ENCODE measurements around the gene TKT.

TKT gene

DNA sequence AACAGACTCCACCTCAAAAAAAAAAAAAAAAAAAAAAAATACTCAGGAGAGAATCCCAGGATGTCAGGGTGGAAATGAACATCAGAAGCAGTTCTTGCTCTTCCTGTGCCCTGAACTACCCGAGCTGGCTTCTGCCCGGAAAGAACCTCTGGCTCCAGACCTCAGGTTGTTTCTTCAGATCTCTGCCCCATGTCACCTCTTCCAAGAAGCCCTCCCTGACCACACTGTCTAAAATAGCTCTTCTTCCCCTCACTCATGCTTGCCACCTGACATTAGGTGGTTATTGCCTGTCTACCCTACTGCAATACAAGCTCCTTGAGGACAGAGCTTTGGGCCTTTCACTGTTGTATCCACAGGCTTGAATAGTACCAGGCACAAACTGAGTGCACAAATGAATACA lies 8.2 kb downstream of the TKT start:
- Mint-ChIP-seq H3K4me1 (peaks cover 18% of the 10 kb centered on the region), H3K36me3 (ENCODE audit: low read depth) (peaks cover 12% of the 10 kb centered on the region), H3K9me3 (no peaks in the 10 kb centered on the region), H3K27ac (no peak overlapping the region), H3K27me3 (ENCODE audit: low read depth) (no peaks in the 10 kb centered on the region), H3K4me3 (no peak overlapping the region)
- no peak for TF ChIP-seq CTCF (IDR thresholded peaks at IDR 0.05; ENCODE audit: unreplicated experiment in 3 of 3)

GRCh38 chr3:53244271-53244670 lies 11.6 kb downstream of the TKT start:
- Mint-ChIP-seq H3K4me1 (peaks cover 27% of the 10 kb centered on the region), H3K4me3 (no peak overlapping the region), H3K27ac (no peak overlapping the region), H3K36me3 (ENCODE audit: low read depth) (peaks cover 23% of the 10 kb centered on the region), H3K9me3 (no peaks in the 10 kb centered on the region), H3K27me3 (ENCODE audit: low read depth) (no peaks in the 10 kb centered on the region)
- no peak for TF ChIP-seq CTCF (IDR thresholded peaks at IDR 0.05; ENCODE audit: unreplicated experiment in 3 of 3)

DNA sequence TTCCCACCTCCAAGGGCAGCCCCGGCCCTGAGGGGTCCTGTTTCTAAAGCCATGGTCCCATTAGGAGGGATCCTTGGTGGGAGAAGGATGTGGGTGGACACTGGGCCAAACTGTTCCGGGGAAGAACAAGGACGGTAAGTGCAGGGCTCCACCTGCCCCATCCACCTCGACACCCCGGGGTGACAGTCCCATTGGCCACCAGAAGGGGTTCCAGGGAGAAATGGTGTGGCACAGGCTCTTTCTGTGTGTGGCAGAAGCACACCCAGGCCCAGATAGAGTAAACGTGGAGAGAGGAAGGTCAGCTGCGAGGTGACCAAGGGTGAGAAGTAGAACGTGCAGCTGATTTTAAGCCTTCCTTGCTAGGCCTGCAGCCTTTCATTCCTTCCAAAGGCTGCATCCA lies 12.0 kb downstream of the TKT start:
- Mint-ChIP-seq H3K27ac (peak overlapping the region in 2 of 3 experiments; percentile 65 to 76), H3K27me3 (ENCODE audit: low read depth) (no peaks in the 10 kb centered on the region), H3K4me1 (peaks cover 31% of the 10 kb centered on the region), H3K9me3 (no peaks in the 10 kb centered on the region), H3K4me3 (no peak overlapping the region), H3K36me3 (ENCODE audit: low read depth) (peaks cover 27% of the 10 kb centered on the region)
- no peak for TF ChIP-seq CTCF (IDR thresholded peaks at IDR 0.05; ENCODE audit: unreplicated experiment in 3 of 3)

- peaks cover 29% of the 10 kb centered on the region for H3K36me3 Mint-ChIP-seq (ENCODE audit: low read depth)
- H3K4me1 Mint-ChIP-seq, result peaks cover 35% of the 10 kb centered on the region
These were observed 12.7 kb downstream of the TKT start for GRCh38 chr3:53243165-53243564.

GRCh38 chr3:53242642-53243041 lies 13.2 kb downstream of the TKT start:
- no peak overlapping the region for H3K4me3 Mint-ChIP-seq
- no peaks in the 10 kb centered on the region for H3K9me3 Mint-ChIP-seq
- peak overlapping the region in 1 of 3 experiments; percentile 55 for H3K27ac Mint-ChIP-seq
- no peaks in the 10 kb centered on the region for H3K27me3 Mint-ChIP-seq (ENCODE audit: low read depth)
- no peak for TF ChIP-seq CTCF (IDR thresholded peaks at IDR 0.05; ENCODE audit: unreplicated experiment in 3 of 3)
- H3K36me3 Mint-ChIP-seq (ENCODE audit: low read depth), result peaks cover 29% of the 10 kb centered on the region
- peaks cover 38% of the 10 kb centered on the region for H3K4me1 Mint-ChIP-seq

More at GRCh38 chr3:53243165-53243564, 12.7 kb downstream of the TKT start:
- Mint-ChIP-seq H3K4me3 (no peak overlapping the region), H3K27me3 (ENCODE audit: low read depth) (no peaks in the 10 kb centered on the region), H3K27ac (peak overlapping the region; percentile 55 to 76 (median 65)), H3K9me3 (no peaks in the 10 kb centered on the region)
- TF ChIP-seq CTCF (IDR thresholded peaks at IDR 0.05; ENCODE audit: unreplicated experiment in 3 of 3), result no peak

- Mint-ChIP-seq H3K27me3 (ENCODE audit: low read depth) (no peaks in the 10 kb centered on the region), H3K4me1 (peaks cover 42% of the 10 kb centered on the region), H3K27ac (peak overlapping the region in 1 of 3 experiments; percentile 50), H3K36me3 (ENCODE audit: low read depth) (peaks cover 31% of the 10 kb centered on the region), H3K9me3 (no peaks in the 10 kb centered on the region), H3K4me3 (no peak overlapping the region)
- TF ChIP-seq CTCF (IDR thresholded peaks at IDR 0.05; ENCODE audit: unreplicated experiment in 3 of 3), result no peak
These were observed 13.7 kb downstream of the TKT start for GRCh38 chr3:53242155-53242554.

All from nephron (organoid).